Left cardiac atrium (tissue), 4 donors: ENCODE measurements around the gene GPR137C. TPM values are rescaled to one million over a fixed set of nuclear protein-coding genes. Genes with fewer than 3 reads are reported as not detected.
"Not testable (repeated sequence)": the region's sequence is repeated elsewhere in the genome, so short reads cannot be mapped to it uniquely, and the experiment has no call there.

Source experiments
- ATAC-seq, 2 donors: fragments of 200-7000 bp; cut with Tn5 transposase; one replicate each; pipeline ENCODE4 v1.9.1; 2020; ENCODE audit warnings: mild to moderate bottlenecking in 2 of 2, moderate library complexity in 2 of 2
- DNase-seq: peaks from one replicate; pipeline ENCODE4 v3.0.0-alpha.2; 2020
- intact Hi-C, 2 donors: fragments of 100-400 bp; cut with DNase I; formaldehyde crosslinking; loops; one replicate each; pipeline versions ENCODE4 v1.14.1 to v1.15.1; 2022 to 2023
- total RNA-seq, 2 donors: library from RNA; stranded (reverse); fragmentation: NEBNext Ultra II Directional; extraction: Animal tissue kit (Norgen Biotek cat#: 25700); gene quantifications; one replicate each; pipeline ENCODE4 v1.2.1, GENCODE V29; 2021
- donor health status: DM: no; HTN: yes; CAD: no.
- donor health status: DM: no; HTN: yes; CAD: no; lungs with severe emphysema.
- donor health status: DM: yes; HTN: yes; CAD: no.
- donor health status: Dilated cardiomyopathy.

GPR137C gene
- total RNA-seq, 2 donors from 2014 or later, result 0.52 to 0.74 TPM

- ATAC-seq, result peak; percentile 17 to 37
- intact Hi-C loops, result loop anchor here in 1 of 2 donors (5.0 kb wide), 1 partner anchor 143 kb away; the partner anchor contains the start of gene ERO1A
Measured at GRCh38 chr14:52553671-52554575, 1.3 kb downstream of the GPR137C start.

GRCh38 chr14:52558688-52559087 lies 6.1 kb downstream of the GPR137C start:
- intact Hi-C loops, result no loop called here
- no peak for DNase-seq
- ATAC-seq, result no peak

More at GRCh38 chr14:52553671-52554575, 1.3 kb downstream of the GPR137C start:
- DNase-seq, result peak; percentile 91

GRCh38 chr14:52563120-52563519 lies 10.5 kb downstream of the GPR137C start:
- ATAC-seq, result no peak
- intact Hi-C loops, result no loop called here
- no peak for DNase-seq

- DNase-seq, ATAC-seq, intact Hi-C loops: not testable (repeated sequence)
Measured at GRCh38 chr14:52568454-52568853, 15.8 kb downstream of the GPR137C start.

- ATAC-seq, result no peak
- intact Hi-C loops, result no loop called here
Measured at GRCh38 chr14:52575858-52576257, 23.2 kb downstream of the GPR137C start.

GRCh38 chr14:52583544-52583943 lies 30.9 kb downstream of the GPR137C start:
- DNase-seq (no peak), ATAC-seq (no peak)
- intact Hi-C loops, result no loop called here

More at GRCh38 chr14:52575858-52576257, 23.2 kb downstream of the GPR137C start:
- DNase-seq, result no peak

GRCh38 chr14:52589646-52590045 lies 37.0 kb downstream of the GPR137C start:
- no peak for ATAC-seq
- no peak for DNase-seq
- intact Hi-C loops, result no loop called here

- ATAC-seq (no peak), DNase-seq (no peak)
- intact Hi-C loops, result no loop called here
Measured at GRCh38 chr14:52590318-52590717, 37.7 kb downstream of the GPR137C start.

GRCh38 chr14:52596320-52596719 lies 43.7 kb downstream of the GPR137C start:
- intact Hi-C loops, result no loop called here
- DNase-seq, result no peak
- no peak for ATAC-seq

GRCh38 chr14:52596861-52597260 lies 44.2 kb downstream of the GPR137C start:
- no peak for ATAC-seq
- no peak for DNase-seq
- intact Hi-C loops, result no loop called here

- DNase-seq (no peak), ATAC-seq (no peak)
- intact Hi-C loops, result no loop called here
Measured at GRCh38 chr14:52598568-52598967, 45.9 kb downstream of the GPR137C start.

GRCh38 chr14:52599974-52600373 lies 47.3 kb downstream of the GPR137C start:
- no peak for ATAC-seq
- intact Hi-C loops, result no loop called here
- DNase-seq, result no peak

- ATAC-seq, result no peak
- intact Hi-C loops, result no loop called here
- DNase-seq, result no peak
Measured at GRCh38 chr14:52602131-52602530, 49.5 kb downstream of the GPR137C start.

GRCh38 chr14:52607061-52607460 lies 54.4 kb downstream of the GPR137C start:
- intact Hi-C loops, result no loop called here
- no peak for DNase-seq
- no peak for ATAC-seq

- DNase-seq (no peak), ATAC-seq (no peak)
- intact Hi-C loops, result no loop called here
Measured at GRCh38 chr14:52609445-52610044, 56.9 kb downstream of the GPR137C start.

- intact Hi-C loops, result no loop called here
- ATAC-seq, result no peak
- no peak for DNase-seq
Measured at GRCh38 chr14:52610187-52610586, 57.6 kb downstream of the GPR137C start.

- intact Hi-C loops, result no loop called here
- no peak for ATAC-seq
- DNase-seq, result no peak
Measured at GRCh38 chr14:52618602-52619001, 66.0 kb downstream of the GPR137C start.

- no peak for ATAC-seq
- intact Hi-C loops, result no loop called here
- no peak for DNase-seq
Measured at GRCh38 chr14:52619687-52620086, 67.1 kb downstream of the GPR137C start.

GRCh38 chr14:52640137-52640536 lies 87.5 kb downstream of the GPR137C start:
- DNase-seq (no peak), ATAC-seq (no peak)
- intact Hi-C loops, result no loop called here

- DNase-seq, result no peak
Measured at GRCh38 chr14:52641745-52642144, 89.1 kb downstream of the GPR137C start.

More at GRCh38 chr14:52641745-52642144, 89.1 kb downstream of the GPR137C start:
- intact Hi-C loops, result no loop called here
- no peak for ATAC-seq
